G401 (cell line): ENCODE measurements around the gene CHST2. TPM values are rescaled to one million over a fixed set of nuclear protein-coding genes. Genes with fewer than 3 reads are reported as not detected.

ENCODE experiments used
- total RNA-seq: library from RNA; depleted of rRNA; stranded (reverse); fragments of >200 nt; shearing (Covaris generic); gene quantifications from 2 replicates; pipeline ENCODE4 v1.2.3, GENCODE V29; 2014; rRNA removed

CHST2 gene
- total RNA-seq, 1 experiment from 2014 or later = 3.5 TPM

Other genes with a start within 250 kb of the CHST2 start
- gene PCOLCE2, start 230.7 kb upstream of the CHST2 start, total RNA-seq = 13.0 and 36.6 TPM in 2 replicates
- gene PAQR9, start 156.1 kb upstream of the CHST2 start, total RNA-seq = 0.06 TPM in 1 of 2 replicates, not detected in the other
- gene U2SURP, start 118.2 kb upstream of the CHST2 start, total RNA-seq = 67.8 and 97.3 TPM in 2 replicates